ENCODE results near the gene PGAM5.
A peak's percentile ranks its signal among the peaks of the same experiment; 100 is the strongest.

PGAM5 gene

GRCh38 chr12:132710405-132711079, at the start of gene PGAM5:
PGAM5 (plus strand) TSS chr12:132710842; CDS start chr12:132710877, 35 bp downstream.
- CTCF ChIA-PET: interaction anchor here (0.5 kb wide), 1 partner anchor 78 kb away, joined by 3 read pairs; no protein-coding TSS in a partner anchor
- 0 out of 2 replicates have a peak, but pooled peaks have one; percentile 48 for TF ChIP-seq ARNT (IDR thresholded peaks at IDR 0.05)
- peak; percentile 94 for TF ChIP-seq TARDBP (IDR thresholded peaks at IDR 0.05)
- TF ChIP-seq FOXM1 (IDR thresholded peaks at IDR 0.05; ENCODE audit: borderline replicate concordance): 0 out of 2 replicates have a peak, but pooled peaks have one; percentile 45
- TF ChIP-seq ZNF384 (IDR thresholded peaks at IDR 0.05): no peak
- no peak for TF ChIP-seq FOXK2 (IDR thresholded peaks at IDR 0.05)
- TF ChIP-seq HDGF (IDR thresholded peaks at IDR 0.05; ENCODE audit: borderline replicate concordance): no peak
- TF ChIP-seq SP1 (IDR thresholded peaks at IDR 0.05): no peak
- TF ChIP-seq FOXA1 (IDR thresholded peaks at IDR 0.05): no peak
- peak; percentile 87 for TF ChIP-seq L3MBTL2 (conservative IDR thresholded peaks at IDR 0.05)
- 0 out of 2 replicates have a peak, but pooled peaks have one; percentile 77 for TF ChIP-seq LEF1 (IDR thresholded peaks at IDR 0.05; ENCODE audit: borderline replicate concordance)
- peak; percentile 93 for DNase-seq (ENCODE audit: extremely low spot score)
- POLR2A ChIA-PET: interaction anchor here (0.9 to 1.5 kb wide), 5 partner anchors 9 to 30 kb away, joined by 3 to 6 read pairs (median 3); no protein-coding TSS in a partner anchor

GRCh38 chr12:132660996-132661395, 49.6 kb upstream of the PGAM5 start:
- ChIA-PET POLR2A (no interaction called here), CTCF (no interaction called here)
- no peak for DNase-seq (ENCODE audit: extremely low spot score)
- no peak for TF ChIP-seq SUZ12 (IDR thresholded peaks at IDR 0.05)
- no peak for TF ChIP-seq ELF4 (IDR thresholded peaks at IDR 0.05)
- TF ChIP-seq TARDBP (IDR thresholded peaks at IDR 0.05): no peak
- TF ChIP-seq FOXA1 (IDR thresholded peaks at IDR 0.05): no peak
- no peak for TF ChIP-seq LEF1 (IDR thresholded peaks at IDR 0.05; ENCODE audit: borderline replicate concordance)
- no peak for TF ChIP-seq NFRKB (IDR thresholded peaks at IDR 0.05)
- no peak for TF ChIP-seq HDGF (IDR thresholded peaks at IDR 0.05; ENCODE audit: borderline replicate concordance)
- TF ChIP-seq CTBP1 (IDR thresholded peaks at IDR 0.05; ENCODE audit: borderline replicate concordance): no peak
- TF ChIP-seq PKNOX1 (IDR thresholded peaks at IDR 0.05): no peak
- no peak for TF ChIP-seq ARNT (IDR thresholded peaks at IDR 0.05)
- no peak for TF ChIP-seq SP1 (IDR thresholded peaks at IDR 0.05)
- no peak for TF ChIP-seq ZNF384 (IDR thresholded peaks at IDR 0.05)
- TF ChIP-seq L3MBTL2 (conservative IDR thresholded peaks at IDR 0.05): no peak

- no peak for DNase-seq (ENCODE audit: extremely low spot score)
- ChIA-PET POLR2A (no interaction called here), CTCF (no interaction called here)
- TF ChIP-seq L3MBTL2 (conservative IDR thresholded peaks at IDR 0.05) (no peak), NFRKB (IDR thresholded peaks at IDR 0.05) (no peak), ZNF384 (IDR thresholded peaks at IDR 0.05) (no peak), LEF1 (IDR thresholded peaks at IDR 0.05; ENCODE audit: borderline replicate concordance) (no peak), PKNOX1 (IDR thresholded peaks at IDR 0.05) (no peak), FOXA1 (IDR thresholded peaks at IDR 0.05) (no peak), SP1 (IDR thresholded peaks at IDR 0.05) (no peak), SUZ12 (IDR thresholded peaks at IDR 0.05) (no peak), ELF4 (IDR thresholded peaks at IDR 0.05) (no peak), TARDBP (IDR thresholded peaks at IDR 0.05) (no peak), FOXM1 (IDR thresholded peaks at IDR 0.05; ENCODE audit: borderline replicate concordance) (no peak), CTBP1 (IDR thresholded peaks at IDR 0.05; ENCODE audit: borderline replicate concordance) (no peak), HDGF (IDR thresholded peaks at IDR 0.05; ENCODE audit: borderline replicate concordance) (no peak), ARNT (IDR thresholded peaks at IDR 0.05) (no peak), BHLHE40 (IDR thresholded peaks at IDR 0.05; ENCODE audit: borderline replicate concordance) (no peak), FOXK2 (IDR thresholded peaks at IDR 0.05) (no peak)
These were observed 48.7 kb upstream of the PGAM5 start for GRCh38 chr12:132661972-132662371.

DNA sequence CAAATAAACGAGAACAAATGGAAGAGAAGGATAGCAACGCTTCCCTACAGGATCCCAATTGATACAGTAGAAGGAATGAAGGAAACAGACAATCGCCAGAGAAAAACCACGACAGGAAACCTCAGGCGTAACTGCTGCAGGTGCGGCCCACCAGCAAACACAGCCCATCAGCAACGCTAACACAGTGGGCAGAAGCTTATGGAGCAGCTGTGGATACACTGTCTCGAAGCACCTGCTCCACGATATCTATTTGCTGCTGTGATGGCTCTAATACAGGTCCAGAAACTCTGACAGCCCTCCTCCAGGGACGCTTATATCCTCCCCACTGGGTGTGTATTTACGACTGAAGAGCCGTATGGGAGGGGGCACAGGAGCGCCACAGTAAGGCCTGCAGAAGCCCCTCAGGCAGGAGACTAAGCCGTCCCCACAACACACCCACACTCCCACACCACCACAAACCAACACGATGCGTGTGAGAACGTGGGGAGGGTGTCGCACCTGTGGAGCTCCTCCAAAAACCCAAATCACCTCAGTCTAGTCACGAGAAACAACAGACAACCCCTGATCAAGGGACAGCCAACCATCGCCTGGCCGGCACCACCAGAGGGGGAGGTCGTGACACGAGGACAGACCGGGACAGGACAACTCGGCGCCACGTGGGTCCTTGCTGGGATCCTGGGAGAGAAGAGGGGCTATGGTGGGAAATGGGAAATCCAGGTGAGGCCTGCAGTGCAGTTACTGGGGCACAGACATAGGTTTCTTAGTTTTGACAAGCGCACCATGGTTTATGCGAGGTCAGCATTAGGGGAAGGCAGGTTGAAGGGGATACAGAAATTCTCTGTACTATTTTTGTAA, 47.5 kb upstream of the PGAM5 start:
- no peak for DNase-seq (ENCODE audit: extremely low spot score)
- CTCF ChIA-PET: no interaction called here
- POLR2A ChIA-PET: no interaction called here
- no peak for TF ChIP-seq L3MBTL2 (conservative IDR thresholded peaks at IDR 0.05)
- TF ChIP-seq FOXK2 (IDR thresholded peaks at IDR 0.05): no peak
- no peak for TF ChIP-seq HDGF (IDR thresholded peaks at IDR 0.05; ENCODE audit: borderline replicate concordance)
- TF ChIP-seq SUZ12 (IDR thresholded peaks at IDR 0.05): no peak
- TF ChIP-seq SP1 (IDR thresholded peaks at IDR 0.05): no peak
- no peak for TF ChIP-seq LEF1 (IDR thresholded peaks at IDR 0.05; ENCODE audit: borderline replicate concordance)
- TF ChIP-seq TARDBP (IDR thresholded peaks at IDR 0.05): no peak
- no peak for TF ChIP-seq NFRKB (IDR thresholded peaks at IDR 0.05)
- TF ChIP-seq ARNT (IDR thresholded peaks at IDR 0.05): no peak

- ChIA-PET POLR2A (no interaction called here), CTCF (no interaction called here)
- TF ChIP-seq LEF1 (IDR thresholded peaks at IDR 0.05; ENCODE audit: borderline replicate concordance): no peak
- no peak for TF ChIP-seq FOXK2 (IDR thresholded peaks at IDR 0.05)
- DNase-seq (ENCODE audit: extremely low spot score): no peak
These were observed 46.2 kb upstream of the PGAM5 start for GRCh38 chr12:132664206-132665148.

DNA sequence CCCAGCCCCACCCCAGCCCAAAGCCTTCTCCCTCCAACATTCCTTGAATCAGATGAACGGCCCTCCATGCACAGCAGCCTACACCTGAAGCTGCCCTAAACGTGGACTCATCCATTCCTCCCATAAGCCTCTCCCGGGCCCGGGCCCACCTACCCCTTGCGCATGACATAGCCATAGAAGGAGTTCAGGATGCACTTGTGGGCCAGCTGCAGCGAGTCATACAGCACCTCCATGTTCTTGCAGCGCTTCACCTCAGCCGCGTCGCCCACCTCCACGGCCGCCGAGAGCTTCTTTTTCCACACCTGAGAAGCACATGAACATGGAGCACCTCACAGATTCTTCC, 45.5 kb upstream of the PGAM5 start:
- DNase-seq (ENCODE audit: extremely low spot score): no peak
- ChIA-PET POLR2A (no interaction called here), CTCF (no interaction called here)
- TF ChIP-seq PKNOX1 (IDR thresholded peaks at IDR 0.05): no peak
- no peak for TF ChIP-seq SUZ12 (IDR thresholded peaks at IDR 0.05)
- TF ChIP-seq ZNF384 (IDR thresholded peaks at IDR 0.05): no peak
- no peak for TF ChIP-seq ELF4 (IDR thresholded peaks at IDR 0.05)
- no peak for TF ChIP-seq L3MBTL2 (conservative IDR thresholded peaks at IDR 0.05)
- no peak for TF ChIP-seq NFRKB (IDR thresholded peaks at IDR 0.05)
- TF ChIP-seq LEF1 (IDR thresholded peaks at IDR 0.05; ENCODE audit: borderline replicate concordance): no peak
- no peak for TF ChIP-seq FOXM1 (IDR thresholded peaks at IDR 0.05; ENCODE audit: borderline replicate concordance)
